Fibroblast of skin of right quadriceps (primary cell): ENCODE data around the gene PRTG.
A peak's percentile ranks its signal among the peaks of the same experiment; 100 is the strongest.
"Not testable (repeated sequence)": the region's sequence is repeated elsewhere in the genome, so short reads cannot be mapped to it uniquely, and the experiment has no call there.

Experiments used
- DNase-seq: peaks from one replicate; pipeline ENCODE4 v3.0.0-alpha.2; 2013

The PRTG gene

GRCh38 chr15:55742927-55743728, at the start of gene PRTG:
Gene PRTG, minus strand, starts transcription at chr15:55743152. Its CDS starts 221 bp downstream, at chr15:55742931.
- peak; percentile 20 for DNase-seq

GRCh38 chr15:55791551-55792400, 48.8 kb upstream of the PRTG start:
- DNase-seq, result peak; percentile 69

GRCh38 chr15:55789066-55789660, 46.2 kb upstream of the PRTG start:
- DNase-seq, result no peak

GRCh38 chr15:55786341-55786740, 43.4 kb upstream of the PRTG start:
- DNase-seq, result no peak

- not testable (repeated sequence) for DNase-seq
Measured at GRCh38 chr15:55785593-55785992, 42.6 kb upstream of the PRTG start.

- DNase-seq, result no peak
Measured at GRCh38 chr15:55784286-55784685, 41.3 kb upstream of the PRTG start.

- no peak for DNase-seq
Measured at GRCh38 chr15:55782901-55783300, 39.9 kb upstream of the PRTG start.

GRCh38 chr15:55780292-55780691, 37.3 kb upstream of the PRTG start:
- DNase-seq, result no peak

- DNase-seq, result no peak
Measured at GRCh38 chr15:55778932-55779331, 36.0 kb upstream of the PRTG start.

GRCh38 chr15:55775316-55775715, 32.4 kb upstream of the PRTG start:
- DNase-seq, result no peak

- peak; percentile 24 for DNase-seq
Measured at GRCh38 chr15:55774113-55774970, 31.4 kb upstream of the PRTG start.

- no peak for DNase-seq
Measured at GRCh38 chr15:55770806-55771205, 27.9 kb upstream of the PRTG start.

- peak; percentile 16 for DNase-seq
Measured at GRCh38 chr15:55770261-55770660, 27.3 kb upstream of the PRTG start.

GRCh38 chr15:55768670-55769185, 25.8 kb upstream of the PRTG start:
- no peak for DNase-seq

GRCh38 chr15:55766676-55767075, 23.7 kb upstream of the PRTG start:
- DNase-seq, result no peak

GRCh38 chr15:55764398-55764797, 21.4 kb upstream of the PRTG start:
- no peak for DNase-seq

- no peak for DNase-seq
Measured at GRCh38 chr15:55758580-55758986, 15.6 kb upstream of the PRTG start.

GRCh38 chr15:55753433-55753832, 10.5 kb upstream of the PRTG start:
- DNase-seq, result not testable (repeated sequence)

GRCh38 chr15:55750706-55751105, 7.8 kb upstream of the PRTG start:
- no peak for DNase-seq

- no peak for DNase-seq
Measured at GRCh38 chr15:55743729-55744655, 1.0 kb upstream of the PRTG start.

- no peak for DNase-seq
Measured at GRCh38 chr15:55742498-55742926, 440 bp downstream of the PRTG start.
